A172 (cell line): ENCODE results near the gene SPHK1. TPM values are rescaled to one million over a fixed set of nuclear protein-coding genes. Genes with fewer than 3 reads are reported as not detected.

Experiments
- DNase-seq: peaks from one replicate; pipeline ENCODE4 v3.0.0-alpha.2; 2015; ENCODE audit warnings: low spot score
- total RNA-seq: library from RNA; depleted of rRNA; stranded (reverse); fragments of >200 nt; shearing (Covaris generic); gene quantifications from 2 replicates; pipeline ENCODE4 v1.2.3, GENCODE V29; 2014

SPHK1 gene
- total RNA-seq, 1 experiment from 2014 or later: 38.1 TPM

GRCh38 chr17:76407509-76407908 lies 23.1 kb downstream of the SPHK1 start:
- no peak for DNase-seq

DNA sequence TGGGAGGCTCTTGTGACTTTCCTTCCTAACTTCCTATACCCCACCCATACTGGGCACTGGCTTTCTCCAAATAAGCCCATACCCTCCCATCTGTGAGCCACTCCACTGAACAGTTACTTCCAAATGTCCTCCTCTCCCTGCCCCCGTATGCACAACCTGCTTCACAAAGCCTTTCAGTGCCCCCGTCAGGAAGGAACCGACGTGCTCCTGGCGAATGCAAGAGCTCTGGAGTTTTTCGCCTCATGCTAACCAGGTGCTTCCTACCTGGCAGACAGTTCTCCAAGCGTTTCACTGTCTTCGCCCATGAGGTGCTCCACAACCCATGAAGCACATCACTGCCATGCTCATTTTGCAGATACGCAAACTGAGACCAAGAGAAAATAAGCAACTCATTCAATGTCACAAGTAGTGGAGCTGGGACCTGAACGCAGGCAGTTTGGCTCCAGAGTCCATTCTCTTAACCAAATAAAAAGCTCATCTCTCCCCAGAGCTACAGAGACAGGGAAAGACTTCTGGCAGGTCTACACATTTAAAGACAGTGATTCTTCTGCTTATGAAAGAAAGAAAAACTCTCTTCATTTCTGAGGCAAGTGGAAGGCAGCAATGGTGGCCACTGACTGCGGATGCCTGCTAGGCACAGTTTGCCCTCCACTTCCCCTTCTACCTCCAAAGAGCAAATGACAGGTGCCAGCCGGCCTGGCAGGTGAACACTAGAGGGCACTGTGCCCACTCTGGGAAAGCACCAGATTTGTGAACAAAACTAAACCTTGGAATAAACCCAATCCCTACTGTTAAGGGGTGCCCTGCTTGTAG lies 23.8 kb downstream of the SPHK1 start:
- peak; percentile 56 for DNase-seq

DNA sequence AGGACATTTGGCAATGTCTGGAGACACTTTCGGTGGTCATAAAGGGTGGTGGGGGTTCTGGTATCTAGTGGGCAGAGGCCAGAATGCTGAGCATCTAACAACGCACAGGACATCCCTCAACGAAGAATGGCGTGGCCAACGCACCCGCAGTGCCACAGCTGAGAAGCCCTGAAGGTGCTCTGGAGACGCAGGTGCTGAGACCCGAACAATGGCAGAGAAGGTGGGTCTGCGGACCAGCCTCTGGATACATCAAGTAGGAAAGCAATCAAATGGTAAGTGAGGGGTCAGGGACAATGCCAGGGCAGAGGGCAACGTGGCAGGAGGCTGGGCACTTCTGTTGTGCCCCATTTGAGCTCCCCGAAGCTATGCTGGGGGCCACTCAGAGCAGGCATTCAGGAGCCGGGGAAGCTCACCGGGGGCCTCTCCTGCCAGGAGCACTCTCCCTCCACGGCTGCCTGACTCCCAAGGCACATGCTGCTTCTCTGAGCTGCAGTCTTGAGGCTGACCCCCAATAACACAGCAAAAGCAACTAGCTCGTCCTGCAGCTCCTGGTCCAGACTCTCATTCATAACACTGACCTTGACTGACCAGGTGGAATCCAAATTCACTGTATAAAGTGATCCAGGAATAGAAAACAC lies 26.0 kb downstream of the SPHK1 start:
- DNase-seq: no peak

GRCh38 chr17:76411247-76411646 lies 26.8 kb downstream of the SPHK1 start:
- no peak for DNase-seq

- peak; percentile 38 for DNase-seq
These were observed 30.2 kb downstream of the SPHK1 start for GRCh38 chr17:76414334-76415295.

DNA sequence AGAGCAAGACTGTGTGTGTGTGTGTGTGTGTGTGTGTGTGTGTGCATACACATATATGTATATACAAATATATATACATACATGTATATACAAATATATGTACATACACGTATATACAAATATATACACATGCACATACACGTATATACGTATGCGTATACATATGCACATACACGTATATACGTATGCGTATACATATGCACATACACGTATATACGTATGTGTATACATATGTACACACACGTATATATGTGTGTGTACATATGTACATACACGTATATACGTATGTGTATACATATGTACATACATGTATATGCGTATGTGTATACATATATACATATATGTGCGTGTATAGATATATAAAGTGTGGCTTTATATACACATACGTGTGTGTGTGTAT lies 31.4 kb downstream of the SPHK1 start:
- no peak for DNase-seq

GRCh38 chr17:76416457-76416856 lies 32.0 kb downstream of the SPHK1 start:
- no peak for DNase-seq

DNA sequence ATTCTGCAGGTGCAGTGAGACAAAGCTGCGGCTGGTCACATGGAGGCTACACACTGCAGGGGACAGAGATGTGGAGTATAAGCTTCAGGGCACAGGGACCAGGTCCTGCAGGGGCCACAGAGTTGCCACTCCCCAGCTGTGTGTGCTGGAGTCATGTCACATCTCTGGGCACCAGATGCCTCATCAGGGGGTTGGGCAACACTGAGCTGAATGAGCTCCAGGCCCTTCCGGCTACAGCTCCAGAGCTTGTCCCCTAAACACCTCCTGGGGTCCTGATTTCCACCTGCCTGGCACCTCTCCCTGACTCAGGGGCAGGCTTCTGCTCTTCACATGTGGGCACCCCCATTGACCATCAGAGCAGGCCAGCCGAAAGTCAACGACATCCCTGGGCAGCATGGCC lies 32.5 kb downstream of the SPHK1 start:
- no peak for DNase-seq

DNA sequence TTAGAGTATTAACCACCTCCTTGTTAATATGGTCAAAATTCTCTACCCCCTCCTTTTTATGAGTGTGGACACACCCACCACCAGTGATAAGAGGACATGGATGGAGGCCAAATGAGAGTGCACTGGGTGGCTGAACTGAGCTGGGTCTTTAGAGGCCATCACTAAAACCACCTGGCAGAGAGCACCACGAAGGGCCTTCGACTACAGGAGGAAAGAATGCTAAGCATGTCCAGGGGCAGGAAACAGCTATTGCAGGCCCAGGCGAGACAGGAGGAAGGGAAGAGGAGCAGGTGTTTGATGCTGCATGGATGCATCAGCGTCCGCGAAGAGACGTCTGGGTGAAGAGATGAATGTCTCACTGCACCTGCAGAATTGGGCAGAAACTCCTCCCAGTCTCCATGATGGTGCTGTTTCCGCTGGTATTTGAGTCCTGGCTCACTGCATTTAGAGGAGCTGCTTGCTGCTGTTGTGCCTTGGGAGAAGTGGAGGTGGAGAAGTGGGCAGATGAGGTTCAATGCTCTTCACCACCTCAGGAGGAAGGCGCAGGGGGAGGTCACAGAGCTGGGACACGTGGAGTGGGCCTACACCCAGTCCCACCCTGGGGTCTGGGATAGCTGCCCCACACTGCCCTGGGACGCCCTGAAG lies 33.2 kb downstream of the SPHK1 start:
- DNase-seq: peak; percentile 66

DNA sequence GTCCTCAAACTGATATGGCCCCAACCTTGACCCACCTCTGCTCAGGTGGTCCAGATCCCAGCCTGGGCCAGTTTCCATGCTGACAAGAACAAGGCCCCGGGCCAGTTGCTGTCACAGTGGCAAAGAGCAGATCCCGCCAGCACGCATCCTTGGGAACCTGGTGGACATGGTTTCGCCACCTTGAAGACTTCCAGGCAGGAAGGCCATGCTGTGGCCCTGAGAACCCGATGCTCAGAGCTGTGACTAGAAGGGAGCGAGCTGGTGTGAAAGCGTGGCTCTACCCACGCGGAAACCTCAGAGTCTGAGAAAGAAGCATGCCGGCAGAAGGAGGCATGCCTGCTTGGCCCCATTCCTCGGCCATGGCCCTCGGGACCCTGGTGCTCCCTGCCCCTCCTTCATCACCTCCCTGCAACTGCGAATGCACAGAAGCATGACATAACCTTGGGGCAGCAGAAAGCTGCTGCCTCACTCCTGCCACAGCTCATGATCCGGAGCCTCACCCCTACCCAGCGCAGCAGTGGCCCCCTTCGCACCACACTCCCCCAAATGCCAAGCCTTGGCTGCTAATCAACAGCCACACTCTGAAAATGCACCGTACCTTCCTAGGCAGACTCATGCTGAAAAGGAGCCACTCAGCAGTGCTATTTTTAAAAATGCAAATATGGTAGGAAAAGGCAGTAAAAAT lies 35.3 kb downstream of the SPHK1 start:
- no peak for DNase-seq

- DNase-seq: no peak
These were observed 36.1 kb downstream of the SPHK1 start for GRCh38 chr17:76420356-76421043.

DNA sequence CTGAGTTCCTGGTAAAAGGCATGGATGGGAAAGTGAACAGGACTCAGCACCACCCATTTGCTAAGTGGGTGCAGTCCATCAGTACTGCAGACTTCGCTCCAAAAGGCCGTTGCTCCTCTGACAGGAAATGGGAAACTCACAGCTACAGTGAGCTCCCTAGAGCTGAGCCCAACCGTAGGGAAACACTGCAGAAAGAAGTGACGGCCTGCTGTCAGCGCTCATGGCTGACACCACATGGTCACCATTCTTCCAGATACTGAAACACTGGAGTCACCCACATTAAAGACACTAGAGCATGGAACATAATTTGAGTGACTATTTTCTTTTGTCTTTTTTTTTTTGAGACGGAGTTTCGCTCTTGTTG lies 36.6 kb downstream of the SPHK1 start:
- no peak for DNase-seq

DNA sequence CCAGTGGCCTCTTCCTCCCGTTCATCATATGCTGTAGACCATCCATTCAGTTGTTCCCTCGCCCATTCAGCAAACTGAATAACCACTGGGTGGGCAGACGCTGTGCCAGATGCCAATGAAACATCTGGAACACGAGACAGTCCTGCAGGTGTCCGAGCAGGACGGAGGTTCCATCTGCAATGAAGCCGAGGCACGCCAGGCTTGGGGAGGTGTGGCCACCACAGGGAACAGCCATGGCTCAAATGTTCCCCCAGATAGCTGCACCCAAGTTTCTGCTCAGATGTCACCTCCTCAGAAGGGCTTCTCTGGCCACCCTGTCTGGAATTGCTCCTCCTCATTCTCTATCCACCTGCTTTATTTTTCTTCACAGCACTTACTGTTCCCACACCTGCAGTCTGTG lies 38.0 kb downstream of the SPHK1 start:
- no peak for DNase-seq

DNA sequence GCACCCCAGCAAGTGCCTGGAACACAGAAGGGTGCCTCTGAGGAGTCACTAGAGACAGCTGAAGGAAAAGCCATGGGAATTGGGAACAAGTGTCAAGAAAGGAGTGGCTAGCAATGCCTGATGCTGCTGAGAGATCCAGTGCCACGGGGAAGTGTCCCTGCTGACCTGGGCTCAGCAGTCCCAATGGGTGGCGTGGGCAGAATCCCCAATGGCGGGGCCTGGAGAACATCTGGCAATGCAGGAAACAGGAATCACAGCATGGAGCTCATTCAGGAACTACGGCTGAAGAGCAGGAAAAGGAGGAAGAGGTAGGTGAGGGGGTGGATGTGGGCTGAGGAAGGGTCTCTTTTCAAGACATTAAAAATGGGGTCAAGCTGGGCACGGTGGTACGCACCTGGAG lies 38.5 kb downstream of the SPHK1 start:
- no peak for DNase-seq

GRCh38 chr17:76426853-76427252 lies 42.4 kb downstream of the SPHK1 start:
- DNase-seq: no peak

DNA sequence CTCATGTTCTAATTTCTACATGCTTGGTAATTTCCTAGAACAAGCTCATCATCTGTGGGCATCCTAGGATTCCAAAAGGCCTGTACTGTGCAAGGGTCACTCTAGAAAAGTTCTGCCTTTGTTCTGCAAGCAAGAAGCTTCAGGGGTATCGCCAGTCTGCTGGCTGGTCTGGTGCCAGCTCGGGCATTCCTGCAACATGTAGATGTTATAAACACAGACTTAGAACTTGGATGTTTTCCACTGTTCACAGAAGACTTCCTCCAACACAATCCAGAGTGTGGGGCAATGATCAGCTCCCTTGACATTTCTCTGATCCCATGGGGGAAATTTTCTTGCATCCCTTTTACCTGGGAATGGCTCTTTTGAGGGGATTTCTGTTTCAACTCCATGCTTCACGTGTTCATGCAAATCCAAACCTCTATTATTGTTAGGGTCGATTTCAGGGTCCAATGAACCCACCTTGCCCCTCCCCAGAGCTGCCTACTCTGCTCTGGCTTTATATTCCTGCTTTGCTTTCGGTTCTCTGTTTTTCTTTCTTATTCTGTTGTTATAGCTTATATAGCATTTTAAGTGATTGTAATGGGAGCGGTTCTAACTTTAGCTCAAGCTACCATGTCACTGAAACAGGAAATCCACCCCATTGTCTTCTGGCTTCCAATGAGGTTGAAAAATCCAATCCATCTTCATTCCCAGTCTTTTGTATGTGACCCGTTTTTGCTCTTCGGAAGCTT lies 43.3 kb downstream of the SPHK1 start:
- DNase-seq: no peak

GRCh38 chr17:76428511-76428910 lies 44.1 kb downstream of the SPHK1 start:
- no peak for DNase-seq

DNA sequence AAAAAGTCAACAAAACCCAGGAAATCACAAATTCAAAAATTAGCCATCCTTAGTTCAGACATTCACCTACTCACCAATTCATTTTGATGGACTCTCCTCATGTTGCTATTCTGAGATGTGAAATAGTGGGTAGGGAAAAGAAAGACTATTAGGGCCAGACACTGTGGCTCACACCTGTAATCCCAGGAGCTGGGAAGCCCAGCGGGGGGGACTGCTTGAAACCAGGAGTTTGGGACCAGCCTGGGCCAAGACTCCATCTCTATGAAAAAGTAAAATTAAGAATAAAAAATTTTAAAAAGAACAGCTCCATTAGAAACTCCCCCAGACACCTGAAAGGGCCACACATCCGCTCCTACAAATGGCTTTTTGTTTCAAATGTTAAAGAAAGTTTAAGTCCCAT lies 47.1 kb downstream of the SPHK1 start:
- no peak for DNase-seq

GRCh38 chr17:76432004-76432403 lies 47.6 kb downstream of the SPHK1 start:
- no peak for DNase-seq
